ENCODE data around the gene GSTCD.

DNA sequence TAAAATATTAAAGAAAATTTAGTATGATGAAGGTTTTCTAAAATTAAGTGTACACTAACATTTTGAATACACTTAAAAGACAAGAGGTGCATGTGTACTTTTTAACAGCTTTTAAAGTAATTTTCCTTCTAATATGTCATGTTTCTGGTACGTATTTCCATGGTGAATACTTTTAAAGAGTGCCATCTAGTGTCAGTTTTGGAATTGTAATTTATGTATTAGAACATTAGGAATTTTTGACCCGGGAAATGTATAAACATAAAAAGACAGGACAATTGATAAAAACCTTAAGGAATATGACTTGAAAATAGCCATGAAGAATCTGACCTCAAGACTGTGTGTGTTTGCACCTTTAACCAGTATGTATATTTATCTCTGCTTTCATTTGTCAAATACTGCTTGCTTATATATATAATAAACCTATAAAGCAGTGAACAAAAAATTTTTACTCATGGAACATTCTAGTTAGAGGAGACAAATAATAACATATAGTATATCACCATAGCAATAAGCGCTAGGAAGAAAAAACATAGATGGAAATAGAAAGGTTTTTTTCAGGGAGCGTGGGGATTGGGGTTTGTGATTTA is 7.2 kb downstream of the GSTCD start:
- TF ChIP-seq, protein P1, sequence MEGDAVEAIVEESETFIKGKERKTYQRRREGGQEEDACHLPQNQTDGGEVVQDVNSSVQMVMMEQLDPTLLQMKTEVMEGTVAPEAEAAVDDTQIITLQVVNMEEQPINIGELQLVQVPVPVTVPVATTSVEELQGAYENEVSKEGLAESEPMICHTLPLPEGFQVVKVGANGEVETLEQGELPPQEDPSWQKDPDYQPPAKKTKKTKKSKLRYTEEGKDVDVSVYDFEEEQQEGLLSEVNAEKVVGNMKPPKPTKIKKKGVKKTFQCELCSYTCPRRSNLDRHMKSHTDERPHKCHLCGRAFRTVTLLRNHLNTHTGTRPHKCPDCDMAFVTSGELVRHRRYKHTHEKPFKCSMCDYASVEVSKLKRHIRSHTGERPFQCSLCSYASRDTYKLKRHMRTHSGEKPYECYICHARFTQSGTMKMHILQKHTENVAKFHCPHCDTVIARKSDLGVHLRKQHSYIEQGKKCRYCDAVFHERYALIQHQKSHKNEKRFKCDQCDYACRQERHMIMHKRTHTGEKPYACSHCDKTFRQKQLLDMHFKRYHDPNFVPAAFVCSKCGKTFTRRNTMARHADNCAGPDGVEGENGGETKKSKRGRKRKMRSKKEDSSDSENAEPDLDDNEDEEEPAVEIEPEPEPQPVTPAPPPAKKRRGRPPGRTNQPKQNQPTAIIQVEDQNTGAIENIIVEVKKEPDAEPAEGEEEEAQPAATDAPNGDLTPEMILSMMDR (IDR thresholded peaks at IDR 0.05; ENCODE audit: poor library complexity) = peak; percentile 65
- no peak for TF ChIP-seq EZH2phosphoT487 (IDR thresholded peaks at IDR 0.05; ENCODE audit: low read depth, severe bottlenecking, unreplicated experiment)

All from hepatocyte (in vitro differentiated cells).